ENCODE measurements around the gene POLR2C.

DNA sequence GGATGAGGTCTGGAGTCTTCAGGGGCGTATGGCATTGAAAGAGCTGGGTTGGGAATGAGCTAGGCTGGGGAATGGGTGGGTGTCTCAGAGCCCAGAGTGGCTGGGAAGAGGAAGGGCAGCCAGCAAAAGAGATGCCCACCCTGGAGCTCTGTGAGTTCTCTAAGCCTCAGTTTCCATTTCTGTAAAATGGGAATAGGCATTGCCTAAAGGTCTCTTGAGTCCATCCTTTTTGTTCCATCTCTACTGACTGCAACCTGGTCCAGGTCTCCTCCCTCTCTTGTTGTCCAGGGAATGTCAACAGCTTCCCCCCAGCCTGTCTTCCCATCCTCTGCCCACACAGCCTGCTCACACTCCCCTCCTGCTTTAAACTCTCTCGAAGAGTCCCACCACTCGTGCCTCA is 54.3 kb downstream of the POLR2C start:
- TF ChIP-seq, protein P1, sequence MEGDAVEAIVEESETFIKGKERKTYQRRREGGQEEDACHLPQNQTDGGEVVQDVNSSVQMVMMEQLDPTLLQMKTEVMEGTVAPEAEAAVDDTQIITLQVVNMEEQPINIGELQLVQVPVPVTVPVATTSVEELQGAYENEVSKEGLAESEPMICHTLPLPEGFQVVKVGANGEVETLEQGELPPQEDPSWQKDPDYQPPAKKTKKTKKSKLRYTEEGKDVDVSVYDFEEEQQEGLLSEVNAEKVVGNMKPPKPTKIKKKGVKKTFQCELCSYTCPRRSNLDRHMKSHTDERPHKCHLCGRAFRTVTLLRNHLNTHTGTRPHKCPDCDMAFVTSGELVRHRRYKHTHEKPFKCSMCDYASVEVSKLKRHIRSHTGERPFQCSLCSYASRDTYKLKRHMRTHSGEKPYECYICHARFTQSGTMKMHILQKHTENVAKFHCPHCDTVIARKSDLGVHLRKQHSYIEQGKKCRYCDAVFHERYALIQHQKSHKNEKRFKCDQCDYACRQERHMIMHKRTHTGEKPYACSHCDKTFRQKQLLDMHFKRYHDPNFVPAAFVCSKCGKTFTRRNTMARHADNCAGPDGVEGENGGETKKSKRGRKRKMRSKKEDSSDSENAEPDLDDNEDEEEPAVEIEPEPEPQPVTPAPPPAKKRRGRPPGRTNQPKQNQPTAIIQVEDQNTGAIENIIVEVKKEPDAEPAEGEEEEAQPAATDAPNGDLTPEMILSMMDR (conservative IDR thresholded peaks at IDR 0.05; ENCODE audit: low read depth, low read length): no peak
- TF ChIP-seq EZH2 (IDR thresholded peaks at IDR 0.05; ENCODE audit: borderline replicate concordance, low read depth, low read length, poor library complexity, severe bottlenecking): no peak

Data from A673 (cell line).